WTC11 (cell line): ENCODE data around the gene CCDC85A. TPM values are rescaled to one million over a fixed set of nuclear protein-coding genes. Genes with fewer than 3 reads are reported as not detected.

Source experiments
- ATAC-seq: fragments of 200-7000 bp; cut with Tn5 transposase; 2 replicates; pipeline ENCODE4 v1.10.0; 2021; ENCODE audit warnings: mild to moderate bottlenecking, moderate library complexity
- CTCF ChIA-PET: fragments of 300-600 bp; sonication (Branson Sonifier 250); formaldehyde crosslinking; loops from one replicate; lab custom pipeline; 2021; ENCODE audit warnings: antibody characterized with exemption; lab: Charles Lee
- POLR2A ChIA-PET: fragments of 350-600 bp; sonication (Branson Sonifier 250); formaldehyde crosslinking; loops from one replicate; lab custom pipeline; 2021; ENCODE audit warnings: antibody characterized with exemption; lab: Charles Lee
- DNase-seq: peaks from one replicate; pipeline ENCODE4 v3.0.0; 2021; ENCODE audit warnings: low spot score
- H3K27ac Mint-ChIP-seq: 2 replicates; pipeline ENCODE4 v1.8.0; 2021; ENCODE audit warnings: mixed read lengths
- H3K27me3 Mint-ChIP-seq: 2 replicates; pipeline ENCODE4 v1.8.0; 2021; ENCODE audit warnings: low read depth, mild to moderate bottlenecking, moderate library complexity, mixed read lengths
- H3K36me3 Mint-ChIP-seq: 2 replicates; pipeline ENCODE4 v1.8.0; 2021; ENCODE audit warnings: mixed read lengths
- H3K4me1 Mint-ChIP-seq: 2 replicates; pipeline ENCODE4 v1.8.0; 2022; ENCODE audit warnings: mixed read lengths
- H3K4me3 Mint-ChIP-seq: 2 replicates; pipeline ENCODE4 v1.8.0; 2021; ENCODE audit warnings: mild to moderate bottlenecking, moderate library complexity, mixed read lengths
- H3K9me3 Mint-ChIP-seq: 2 replicates; pipeline ENCODE4 v1.8.0; 2021; ENCODE audit warnings: mixed read lengths
- FOXP1 ChIP-seq: sonication (generic); formaldehyde crosslinking; IDR thresholded peaks from 2 replicates; pipeline ENCODE4 v1.8.0; 2022; ENCODE audit warnings: missing genetic modification reagents, mild to moderate bottlenecking, moderate library complexity, borderline replicate concordance
- HMGA2 ChIP-seq: fragments of 250-450 bp; sonication (Bioruptor Pico); IDR thresholded peaks from 2 replicates; pipeline ENCODE4 v1.4.0; 2021; ENCODE audit warnings: mild to moderate bottlenecking, moderate library complexity
- NFATC4 ChIP-seq: fragments of 250-450 bp; sonication (Bioruptor Pico); IDR thresholded peaks from 2 replicates; pipeline ENCODE4 v1.9.0; 2021; ENCODE audit warnings: mild to moderate bottlenecking
- SMAD4 ChIP-seq: sonication (generic); formaldehyde crosslinking; IDR thresholded peaks from 2 replicates; pipeline ENCODE4 v1.8.0; 2022; ENCODE audit warnings: mild to moderate bottlenecking, missing genetic modification reagents
- SOX15 ChIP-seq: fragments of 250-450 bp; sonication (Bioruptor Pico); IDR thresholded peaks from 2 replicates; pipeline ENCODE4 v1.9.0; 2021; ENCODE audit warnings: mild to moderate bottlenecking
- TCF7 ChIP-seq: sonication (generic); formaldehyde crosslinking; IDR thresholded peaks from 2 replicates; pipeline ENCODE4 v1.8.0; 2022; ENCODE audit warnings: mild to moderate bottlenecking, low read depth, missing genetic modification reagents, moderate library complexity
- ZNF232 ChIP-seq: sonication (generic); formaldehyde crosslinking; IDR thresholded peaks from 2 replicates; pipeline ENCODE4 v1.8.0; 2022; ENCODE audit warnings: mild to moderate bottlenecking, missing genetic modification reagents
- ZNF423 ChIP-seq: fragments of 250-450 bp; sonication (Bioruptor Pico); IDR thresholded peaks from 2 replicates; pipeline ENCODE4 v2.1.2; 2022; ENCODE audit warnings: mild to moderate bottlenecking, moderate library complexity
- total RNA-seq: library from RNA; stranded (reverse); gene quantifications from 3 replicates; pipeline ENCODE4 v1.2.3, GENCODE V29; 2021
- TF ChIP-seq, protein P1 (sequence below): sonication (generic); formaldehyde crosslinking; conservative IDR thresholded peaks from 2 replicates; pipeline ENCODE4 v1.8.1; 2023; ENCODE audit warnings: mild to moderate bottlenecking, low read depth, missing genetic modification reagents, moderate library complexity
- TF ChIP-seq, protein P2 (sequence below): fragments of 250-450 bp; sonication (Bioruptor Pico); IDR thresholded peaks from 2 replicates; pipeline ENCODE4 v1.9.0; 2021; ENCODE audit warnings: mild to moderate bottlenecking, borderline replicate concordance
- TF ChIP-seq, protein P3 (sequence below): sonication (generic); formaldehyde crosslinking; IDR thresholded peaks from 2 replicates; pipeline ENCODE4 v1.8.0; 2022; ENCODE audit warnings: missing genetic modification reagents

Gene CCDC85A
- total RNA-seq, 1 experiment from 2014 or later = 0.22 TPM

DNA sequence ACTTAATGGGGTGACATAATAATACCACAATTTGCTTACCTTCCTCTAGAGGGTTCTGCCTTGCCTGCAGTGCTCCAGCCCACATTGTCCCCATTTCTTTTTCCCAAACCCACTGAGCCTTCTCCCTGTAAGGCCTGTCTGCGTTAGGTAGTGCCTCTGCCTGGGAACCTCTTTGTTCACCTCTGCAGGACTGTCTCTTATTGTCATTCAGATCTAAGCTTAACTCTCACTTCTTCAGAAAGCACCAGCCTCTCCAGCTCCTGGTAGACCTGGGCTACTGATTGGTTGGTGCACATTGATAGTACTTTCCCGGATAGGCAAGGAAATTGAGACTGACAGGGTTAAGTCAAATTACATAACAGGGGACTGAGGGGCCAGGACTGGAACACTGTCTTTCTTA is 49.1 kb downstream of the CCDC85A start:
- ATAC-seq (peak; percentile 98), DNase-seq (peak; percentile 11)
- H3K4me1 Mint-ChIP-seq = peaks cover 23% of the 10 kb centered on the region
- peak overlapping the region; percentile 24; the same call in 1 of the 2 replicates for H3K27ac Mint-ChIP-seq
- no peaks in the 10 kb centered on the region for H3K27me3 Mint-ChIP-seq
- H3K9me3 Mint-ChIP-seq = no peaks in the 10 kb centered on the region
- H3K4me3 Mint-ChIP-seq = no peak overlapping the region
- POLR2A ChIA-PET = no interaction called here
- CTCF ChIA-PET = interaction anchor here (1.0 kb wide), 1 partner anchor 49 kb away, joined by 6 read pairs; the partner anchor contains the start of gene CCDC85A
- no peaks in the 10 kb centered on the region for H3K36me3 Mint-ChIP-seq
- TF ChIP-seq, protein P1, sequence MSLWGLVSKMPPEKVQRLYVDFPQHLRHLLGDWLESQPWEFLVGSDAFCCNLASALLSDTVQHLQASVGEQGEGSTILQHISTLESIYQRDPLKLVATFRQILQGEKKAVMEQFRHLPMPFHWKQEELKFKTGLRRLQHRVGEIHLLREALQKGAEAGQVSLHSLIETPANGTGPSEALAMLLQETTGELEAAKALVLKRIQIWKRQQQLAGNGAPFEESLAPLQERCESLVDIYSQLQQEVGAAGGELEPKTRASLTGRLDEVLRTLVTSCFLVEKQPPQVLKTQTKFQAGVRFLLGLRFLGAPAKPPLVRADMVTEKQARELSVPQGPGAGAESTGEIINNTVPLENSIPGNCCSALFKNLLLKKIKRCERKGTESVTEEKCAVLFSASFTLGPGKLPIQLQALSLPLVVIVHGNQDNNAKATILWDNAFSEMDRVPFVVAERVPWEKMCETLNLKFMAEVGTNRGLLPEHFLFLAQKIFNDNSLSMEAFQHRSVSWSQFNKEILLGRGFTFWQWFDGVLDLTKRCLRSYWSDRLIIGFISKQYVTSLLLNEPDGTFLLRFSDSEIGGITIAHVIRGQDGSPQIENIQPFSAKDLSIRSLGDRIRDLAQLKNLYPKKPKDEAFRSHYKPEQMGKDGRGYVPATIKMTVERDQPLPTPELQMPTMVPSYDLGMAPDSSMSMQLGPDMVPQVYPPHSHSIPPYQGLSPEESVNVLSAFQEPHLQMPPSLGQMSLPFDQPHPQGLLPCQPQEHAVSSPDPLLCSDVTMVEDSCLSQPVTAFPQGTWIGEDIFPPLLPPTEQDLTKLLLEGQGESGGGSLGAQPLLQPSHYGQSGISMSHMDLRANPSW (CRISPR knock-in tag) = no peak
- TF ChIP-seq FOXP1 (CRISPR knock-in tag) = no peak
- TF ChIP-seq, all 79 proteins: peak for 0

DNA sequence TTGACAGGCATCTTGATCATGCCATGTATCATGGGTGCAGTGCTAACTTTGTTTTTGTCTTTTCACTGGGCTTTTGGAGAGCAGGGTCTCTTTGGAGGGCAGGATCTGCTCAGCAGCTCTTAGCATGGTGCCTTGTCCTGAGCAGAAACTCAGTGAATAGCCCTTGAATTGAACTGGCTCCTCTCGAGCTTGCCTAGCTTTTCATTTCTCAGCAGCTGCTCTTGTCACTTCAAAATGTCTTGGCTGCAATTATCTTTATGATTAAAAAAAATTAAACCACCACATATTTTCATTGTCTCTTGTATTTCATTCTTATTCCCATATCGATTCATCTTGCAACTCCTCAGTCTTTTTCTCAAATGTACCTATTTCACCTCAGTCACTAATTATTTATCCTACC is 50.5 kb downstream of the CCDC85A start:
- Mint-ChIP-seq H3K36me3 (no peaks in the 10 kb centered on the region), H3K27ac (no peak overlapping the region), H3K4me1 (peaks cover 23% of the 10 kb centered on the region), H3K27me3 (no peaks in the 10 kb centered on the region), H3K4me3 (no peak overlapping the region), H3K9me3 (no peaks in the 10 kb centered on the region; the same call in 1 of the 2 replicates)
- ChIA-PET CTCF (no interaction called here), POLR2A (no interaction called here)
- TF ChIP-seq SMAD4 (CRISPR knock-in tag) (no peak), HMGA2 (CRISPR knock-in tag) (no peak), ZNF423 (CRISPR knock-in tag) (no peak), SOX15 (CRISPR knock-in tag) (no peak)
- TF ChIP-seq, protein P2, sequence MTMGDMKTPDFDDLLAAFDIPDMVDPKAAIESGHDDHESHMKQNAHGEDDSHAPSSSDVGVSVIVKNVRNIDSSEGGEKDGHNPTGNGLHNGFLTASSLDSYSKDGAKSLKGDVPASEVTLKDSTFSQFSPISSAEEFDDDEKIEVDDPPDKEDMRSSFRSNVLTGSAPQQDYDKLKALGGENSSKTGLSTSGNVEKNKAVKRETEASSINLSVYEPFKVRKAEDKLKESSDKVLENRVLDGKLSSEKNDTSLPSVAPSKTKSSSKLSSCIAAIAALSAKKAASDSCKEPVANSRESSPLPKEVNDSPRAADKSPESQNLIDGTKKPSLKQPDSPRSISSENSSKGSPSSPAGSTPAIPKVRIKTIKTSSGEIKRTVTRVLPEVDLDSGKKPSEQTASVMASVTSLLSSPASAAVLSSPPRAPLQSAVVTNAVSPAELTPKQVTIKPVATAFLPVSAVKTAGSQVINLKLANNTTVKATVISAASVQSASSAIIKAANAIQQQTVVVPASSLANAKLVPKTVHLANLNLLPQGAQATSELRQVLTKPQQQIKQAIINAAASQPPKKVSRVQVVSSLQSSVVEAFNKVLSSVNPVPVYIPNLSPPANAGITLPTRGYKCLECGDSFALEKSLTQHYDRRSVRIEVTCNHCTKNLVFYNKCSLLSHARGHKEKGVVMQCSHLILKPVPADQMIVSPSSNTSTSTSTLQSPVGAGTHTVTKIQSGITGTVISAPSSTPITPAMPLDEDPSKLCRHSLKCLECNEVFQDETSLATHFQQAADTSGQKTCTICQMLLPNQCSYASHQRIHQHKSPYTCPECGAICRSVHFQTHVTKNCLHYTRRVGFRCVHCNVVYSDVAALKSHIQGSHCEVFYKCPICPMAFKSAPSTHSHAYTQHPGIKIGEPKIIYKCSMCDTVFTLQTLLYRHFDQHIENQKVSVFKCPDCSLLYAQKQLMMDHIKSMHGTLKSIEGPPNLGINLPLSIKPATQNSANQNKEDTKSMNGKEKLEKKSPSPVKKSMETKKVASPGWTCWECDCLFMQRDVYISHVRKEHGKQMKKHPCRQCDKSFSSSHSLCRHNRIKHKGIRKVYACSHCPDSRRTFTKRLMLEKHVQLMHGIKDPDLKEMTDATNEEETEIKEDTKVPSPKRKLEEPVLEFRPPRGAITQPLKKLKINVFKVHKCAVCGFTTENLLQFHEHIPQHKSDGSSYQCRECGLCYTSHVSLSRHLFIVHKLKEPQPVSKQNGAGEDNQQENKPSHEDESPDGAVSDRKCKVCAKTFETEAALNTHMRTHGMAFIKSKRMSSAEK = no peak
- TF ChIP-seq, protein P3, sequence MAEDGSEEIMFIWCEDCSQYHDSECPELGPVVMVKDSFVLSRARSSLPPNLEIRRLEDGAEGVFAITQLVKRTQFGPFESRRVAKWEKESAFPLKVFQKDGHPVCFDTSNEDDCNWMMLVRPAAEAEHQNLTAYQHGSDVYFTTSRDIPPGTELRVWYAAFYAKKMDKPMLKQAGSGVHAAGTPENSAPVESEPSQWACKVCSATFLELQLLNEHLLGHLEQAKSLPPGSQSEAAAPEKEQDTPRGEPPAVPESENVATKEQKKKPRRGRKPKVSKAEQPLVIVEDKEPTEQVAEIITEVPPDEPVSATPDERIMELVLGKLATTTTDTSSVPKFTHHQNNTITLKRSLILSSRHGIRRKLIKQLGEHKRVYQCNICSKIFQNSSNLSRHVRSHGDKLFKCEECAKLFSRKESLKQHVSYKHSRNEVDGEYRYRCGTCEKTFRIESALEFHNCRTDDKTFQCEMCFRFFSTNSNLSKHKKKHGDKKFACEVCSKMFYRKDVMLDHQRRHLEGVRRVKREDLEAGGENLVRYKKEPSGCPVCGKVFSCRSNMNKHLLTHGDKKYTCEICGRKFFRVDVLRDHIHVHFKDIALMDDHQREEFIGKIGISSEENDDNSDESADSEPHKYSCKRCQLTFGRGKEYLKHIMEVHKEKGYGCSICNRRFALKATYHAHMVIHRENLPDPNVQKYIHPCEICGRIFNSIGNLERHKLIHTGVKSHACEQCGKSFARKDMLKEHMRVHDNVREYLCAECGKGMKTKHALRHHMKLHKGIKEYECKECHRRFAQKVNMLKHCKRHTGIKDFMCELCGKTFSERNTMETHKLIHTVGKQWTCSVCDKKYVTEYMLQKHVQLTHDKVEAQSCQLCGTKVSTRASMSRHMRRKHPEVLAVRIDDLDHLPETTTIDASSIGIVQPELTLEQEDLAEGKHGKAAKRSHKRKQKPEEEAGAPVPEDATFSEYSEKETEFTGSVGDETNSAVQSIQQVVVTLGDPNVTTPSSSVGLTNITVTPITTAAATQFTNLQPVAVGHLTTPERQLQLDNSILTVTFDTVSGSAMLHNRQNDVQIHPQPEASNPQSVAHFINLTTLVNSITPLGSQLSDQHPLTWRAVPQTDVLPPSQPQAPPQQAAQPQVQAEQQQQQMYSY (CRISPR knock-in tag) = no peak
- DNase-seq = no peak
- ATAC-seq = no peak

DNA sequence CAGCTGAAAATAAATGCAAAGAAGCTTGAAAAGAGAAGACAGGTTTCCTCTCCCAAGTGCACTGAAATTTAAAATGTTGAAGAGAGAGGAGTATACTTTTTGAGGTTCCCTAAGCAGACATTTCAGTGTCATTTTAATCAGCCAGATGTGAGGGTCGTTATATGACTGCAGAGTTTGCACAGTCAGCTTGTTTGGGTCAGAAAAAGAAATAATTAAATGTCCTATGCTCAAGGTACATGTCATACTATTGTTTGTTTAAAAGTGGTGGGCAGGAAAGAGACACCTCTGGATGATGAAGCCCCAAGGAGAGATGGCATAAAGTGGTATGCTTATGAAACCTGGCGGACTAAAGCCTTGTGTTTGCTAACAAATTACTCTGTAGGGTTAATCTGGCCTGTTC is 55.2 kb downstream of the CCDC85A start:
- TF ChIP-seq ZNF232 (CRISPR knock-in tag) = no peak
- TF ChIP-seq NFATC4 (CRISPR knock-in tag) = no peak
- TF ChIP-seq TCF7 (CRISPR knock-in tag) = no peak
- TF ChIP-seq, all 79 proteins: peak for 0
- DNase-seq = no peak
- POLR2A ChIA-PET = no interaction called here
- ATAC-seq = no peak
- H3K4me1 Mint-ChIP-seq = peaks cover 10% of the 10 kb centered on the region
- H3K27me3 Mint-ChIP-seq = no peaks in the 10 kb centered on the region; the same call in 1 of the 2 replicates
- H3K9me3 Mint-ChIP-seq = peaks cover 28% of the 10 kb centered on the region
- CTCF ChIA-PET = no interaction called here
- H3K27ac Mint-ChIP-seq = no peak overlapping the region
- peaks cover 17% of the 10 kb centered on the region for H3K36me3 Mint-ChIP-seq
- no peak overlapping the region for H3K4me3 Mint-ChIP-seq
